Middle frontal gyrus (tissue), 1 donor: ENCODE data around the gene IGLL5.
"Not testable (repeated sequence)": the region's sequence is repeated elsewhere in the genome, so short reads cannot be mapped to it uniquely, and the experiment has no call there.

ENCODE experiments used
- DNase-seq: peaks from one replicate; pipeline ENCODE4 v3.0.0-alpha.2; 2015; ENCODE audit warnings: low spot score; ENCODE audit errors: extremely low spot score

IGLL5 gene

GRCh38 chr22:22900527-22901205, 13.1 kb downstream of the IGLL5 start:
- not testable (repeated sequence) for DNase-seq

GRCh38 chr22:22901578-22902218, 14.1 kb downstream of the IGLL5 start:
- DNase-seq: no peak

- DNase-seq: no peak
These were observed 14.8 kb downstream of the IGLL5 start for GRCh38 chr22:22902247-22903001.

- DNase-seq: no peak
These were observed 15.8 kb downstream of the IGLL5 start for GRCh38 chr22:22903355-22903777.

GRCh38 chr22:22903781-22904192, 16.2 kb downstream of the IGLL5 start:
- DNase-seq: not testable (repeated sequence)

- DNase-seq: not testable (repeated sequence)
These were observed 17.1 kb downstream of the IGLL5 start for GRCh38 chr22:22904736-22905135.

- DNase-seq: not testable (repeated sequence)
These were observed 18.8 kb downstream of the IGLL5 start for GRCh38 chr22:22906391-22906790.

GRCh38 chr22:22906907-22907550, 19.4 kb downstream of the IGLL5 start:
- DNase-seq: no peak

GRCh38 chr22:22907551-22908494, 20.2 kb downstream of the IGLL5 start:
- no peak for DNase-seq

- DNase-seq: no peak
These were observed 20.9 kb downstream of the IGLL5 start for GRCh38 chr22:22908495-22908861.

- DNase-seq: no peak
These were observed 21.5 kb downstream of the IGLL5 start for GRCh38 chr22:22908941-22909604.

- DNase-seq: no peak
These were observed 22.1 kb downstream of the IGLL5 start for GRCh38 chr22:22909605-22910271.

GRCh38 chr22:22910272-22911240, 22.9 kb downstream of the IGLL5 start:
- DNase-seq: no peak

GRCh38 chr22:22911327-22912134, 23.9 kb downstream of the IGLL5 start:
- no peak for DNase-seq

- no peak for DNase-seq
These were observed 24.7 kb downstream of the IGLL5 start for GRCh38 chr22:22912135-22912987.

- no peak for DNase-seq
These were observed 25.3 kb downstream of the IGLL5 start for GRCh38 chr22:22912988-22913253.

- no peak for DNase-seq
These were observed 26.4 kb downstream of the IGLL5 start for GRCh38 chr22:22913989-22914388.
